Lower leg skin (tissue), 4 donors: Measurements from ENCODE around the gene CGB8. TPM values are rescaled to one million over a fixed set of nuclear protein-coding genes. Genes with fewer than 3 reads are reported as not detected.

Experiments used
- DNase-seq, 2 donors: peaks; one replicate each; pipeline ENCODE4 v3.0.0-alpha.2; 2019; ENCODE audit warnings: low spot score in 2 of 2
- H3K4me3 ChIP-seq: fragments of 200-600 bp; sonication (generic); 2 replicates; pipeline ENCODE4 v1.5.1; 2017; ENCODE audit warnings: mild to moderate bottlenecking, low read depth; ENCODE audit not compliant: poor library complexity, severe bottlenecking
- POLR2A ChIP-seq, 2 donors: fragments of 450-650 bp; IDR thresholded peaks; one replicate each; pipeline ENCODE4 v1.6.1; 2016 to 2017; ENCODE audit warnings: antibody characterized with exemption in 2 of 2, mild to moderate bottlenecking in 1 of 2, moderate library complexity in 1 of 2
- WGBS, 2 donors: methylation state at CpG; one replicate each; pipeline ENCODE4 v1.1.5; 2018; 5-methylcytosine and 5-hydroxymethylcytosine counted together
- intact Hi-C: fragments of 100-400 bp; cut with DNase I; formaldehyde crosslinking; loops from one replicate; pipeline ENCODE4 v1.15.0; 2023; ENCODE audit warnings: low total_unique reads
- total RNA-seq, 4 donors: library from RNA; depleted of rRNA; stranded (reverse); fragments of >200 nt; gene quantifications; one replicate each; pipeline ENCODE4 v1.1.0, GENCODE V29; 2016
- TF ChIP-seq, protein P1 (sequence below), 3 donors: fragments of 450-650 bp; IDR thresholded peaks; one replicate each; pipeline ENCODE4 v1.5.1; 2016; ENCODE audit warnings: antibody characterized with exemption in 3 of 3, mild to moderate bottlenecking in 3 of 3, moderate library complexity in 2 of 3

The CGB8 gene
- total RNA-seq, 4 donors from 2014 or later: not detected

DNA sequence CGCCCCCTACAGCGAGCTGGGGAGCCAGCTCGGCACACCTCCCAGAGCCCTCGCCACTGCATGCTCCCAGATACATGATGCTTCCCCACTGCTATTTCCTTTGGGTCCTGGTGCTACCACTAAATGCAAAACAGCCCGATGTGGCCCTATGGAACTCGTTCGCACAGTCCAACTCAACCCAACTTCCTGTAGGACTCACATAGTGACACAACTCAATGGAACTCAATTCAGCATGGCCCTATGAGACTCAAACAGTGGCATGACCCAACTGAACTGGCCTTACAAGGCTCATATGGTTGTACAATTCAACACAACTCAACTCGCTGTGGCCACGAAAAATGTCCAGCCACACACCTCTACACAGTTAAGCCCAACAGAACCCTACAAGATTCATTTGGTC, 20.1 kb upstream of the CGB8 start:
- no peak overlapping the region for H3K4me3 ChIP-seq
- 88 to 92% methylated on average over 9 of the region's 9 CpGs for WGBS, 2 donors
- no peak for DNase-seq
- intact Hi-C loops: no loop called here
- TF ChIP-seq, protein P1, sequence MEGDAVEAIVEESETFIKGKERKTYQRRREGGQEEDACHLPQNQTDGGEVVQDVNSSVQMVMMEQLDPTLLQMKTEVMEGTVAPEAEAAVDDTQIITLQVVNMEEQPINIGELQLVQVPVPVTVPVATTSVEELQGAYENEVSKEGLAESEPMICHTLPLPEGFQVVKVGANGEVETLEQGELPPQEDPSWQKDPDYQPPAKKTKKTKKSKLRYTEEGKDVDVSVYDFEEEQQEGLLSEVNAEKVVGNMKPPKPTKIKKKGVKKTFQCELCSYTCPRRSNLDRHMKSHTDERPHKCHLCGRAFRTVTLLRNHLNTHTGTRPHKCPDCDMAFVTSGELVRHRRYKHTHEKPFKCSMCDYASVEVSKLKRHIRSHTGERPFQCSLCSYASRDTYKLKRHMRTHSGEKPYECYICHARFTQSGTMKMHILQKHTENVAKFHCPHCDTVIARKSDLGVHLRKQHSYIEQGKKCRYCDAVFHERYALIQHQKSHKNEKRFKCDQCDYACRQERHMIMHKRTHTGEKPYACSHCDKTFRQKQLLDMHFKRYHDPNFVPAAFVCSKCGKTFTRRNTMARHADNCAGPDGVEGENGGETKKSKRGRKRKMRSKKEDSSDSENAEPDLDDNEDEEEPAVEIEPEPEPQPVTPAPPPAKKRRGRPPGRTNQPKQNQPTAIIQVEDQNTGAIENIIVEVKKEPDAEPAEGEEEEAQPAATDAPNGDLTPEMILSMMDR (IDR thresholded peaks at IDR 0.05): no peak
- TF ChIP-seq POLR2A (IDR thresholded peaks at IDR 0.05): no peak

DNA sequence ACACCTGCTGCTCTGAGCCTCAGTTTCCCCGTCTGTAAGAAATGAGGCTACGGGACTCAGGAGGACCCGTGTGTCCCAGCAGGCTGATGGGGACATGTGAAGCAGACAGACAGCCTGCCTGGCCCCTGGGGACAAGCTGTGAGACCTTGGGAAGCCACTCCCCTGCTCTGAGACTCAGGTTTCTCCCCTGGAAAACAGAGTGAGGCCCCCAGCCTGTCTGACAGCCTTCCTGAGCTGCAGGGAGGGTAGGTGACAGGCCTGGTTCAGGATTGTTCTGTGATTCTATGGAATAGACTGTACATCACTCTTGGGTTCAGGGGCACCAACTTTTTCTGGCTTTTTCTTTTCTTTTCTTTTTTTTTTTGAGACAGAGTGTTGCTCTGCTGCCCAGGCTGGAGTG, 18.6 kb upstream of the CGB8 start:
- no peak for DNase-seq
- TF ChIP-seq, protein P1 (IDR thresholded peaks at IDR 0.05): no peak
- TF ChIP-seq POLR2A (IDR thresholded peaks at IDR 0.05): no peak
- H3K4me3 ChIP-seq: no peak overlapping the region
- WGBS, 2 donors: 43 to 62% methylated on average over 3 of the region's 3 CpGs
- intact Hi-C loops: no loop called here

DNA sequence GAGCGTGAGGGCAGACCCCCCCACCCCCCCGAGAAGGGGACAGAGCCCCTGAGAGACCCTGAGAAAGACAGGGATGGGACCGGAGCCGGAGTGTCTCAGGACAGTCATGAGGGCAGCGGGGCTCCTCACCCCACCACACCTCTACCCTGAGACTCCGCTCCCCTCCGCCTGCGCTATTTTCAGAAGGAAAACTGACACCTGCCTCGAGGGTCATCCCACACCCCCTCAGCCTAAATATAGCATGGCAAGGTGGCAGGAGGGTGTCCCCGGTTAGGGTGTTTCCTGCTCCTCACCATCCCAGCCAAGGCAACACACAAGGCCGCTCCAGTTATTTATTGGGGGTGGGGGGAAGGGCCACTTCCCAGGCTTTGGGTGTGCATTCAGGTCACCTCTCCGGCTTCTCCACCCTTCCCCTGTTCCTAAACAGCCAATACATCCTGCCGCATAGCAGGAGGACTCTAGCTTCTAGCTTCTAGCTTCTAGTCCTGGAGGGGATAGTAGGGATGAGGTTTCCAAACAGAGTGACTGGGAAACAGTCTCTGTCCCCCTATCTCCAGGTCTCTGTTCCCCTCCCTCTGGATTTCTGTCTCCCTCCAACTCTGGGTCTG, 17.1 kb upstream of the CGB8 start:
- 54 to 56% methylated on average over 13 of the region's 13 CpGs for WGBS, 2 donors
- DNase-seq: no peak
- TF ChIP-seq, protein P1 (IDR thresholded peaks at IDR 0.05): no peak
- no peak for TF ChIP-seq POLR2A (IDR thresholded peaks at IDR 0.05)
- no peak overlapping the region for H3K4me3 ChIP-seq
- intact Hi-C loops: no loop called here

DNA sequence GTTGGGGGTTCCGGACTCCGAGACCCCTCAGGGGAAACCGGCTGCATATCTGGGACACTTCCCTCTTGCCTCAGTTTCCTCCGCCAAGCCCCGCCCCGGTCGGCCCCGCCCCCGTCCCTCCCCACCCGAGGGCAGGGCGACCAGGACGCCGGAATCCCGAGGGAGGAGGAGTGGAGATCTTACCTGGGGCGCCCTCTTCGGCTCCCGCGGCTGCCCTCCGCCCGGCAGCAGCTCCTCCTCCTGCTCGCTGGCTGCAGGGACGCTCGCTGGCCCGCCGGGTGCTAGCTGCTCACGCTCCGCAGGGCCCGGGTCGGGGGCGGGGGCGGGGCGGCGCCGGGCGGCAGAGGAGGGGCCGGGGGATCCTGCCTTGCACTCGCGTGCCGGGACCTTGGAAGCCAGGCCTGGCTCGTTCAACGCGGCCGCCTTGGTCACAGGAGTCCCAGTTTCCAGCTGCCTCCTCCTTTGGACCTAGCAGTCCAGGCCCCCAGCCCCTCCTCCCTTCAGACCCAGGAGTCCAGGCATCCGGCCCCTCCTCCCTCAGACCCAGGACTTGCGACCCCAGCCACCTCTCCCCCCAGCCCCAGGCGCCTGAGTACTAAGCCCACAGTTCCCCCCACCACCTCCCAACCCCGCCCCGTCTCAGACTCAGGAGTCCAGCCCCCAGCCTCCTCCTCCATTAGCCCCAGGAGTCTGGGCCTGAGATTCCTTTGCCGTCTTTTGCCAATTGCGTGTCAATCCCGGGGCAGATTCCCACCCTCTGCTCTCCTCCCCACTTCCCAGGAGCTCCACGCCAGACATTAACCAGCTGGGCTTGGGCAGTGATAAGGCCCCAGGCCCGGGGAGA, 16.1 kb upstream of the CGB8 start, which contains the start of gene NTF4:
Gene NTF4 (minus strand): TSS at position 51 of the 844 bp plus-strand sequence. CDS start 2,821 bp downstream, outside the sequence.
- WGBS, 2 donors: 5 to 9% methylated on average over 17 to 35 of the region's 53 CpGs
- DNase-seq: peak in 1 of 2 donors; percentile 89
- intact Hi-C loops: no loop called here
- no peak for TF ChIP-seq POLR2A (IDR thresholded peaks at IDR 0.05)
- no peak within 1 kb of the TSS for H3K4me3 ChIP-seq

DNA sequence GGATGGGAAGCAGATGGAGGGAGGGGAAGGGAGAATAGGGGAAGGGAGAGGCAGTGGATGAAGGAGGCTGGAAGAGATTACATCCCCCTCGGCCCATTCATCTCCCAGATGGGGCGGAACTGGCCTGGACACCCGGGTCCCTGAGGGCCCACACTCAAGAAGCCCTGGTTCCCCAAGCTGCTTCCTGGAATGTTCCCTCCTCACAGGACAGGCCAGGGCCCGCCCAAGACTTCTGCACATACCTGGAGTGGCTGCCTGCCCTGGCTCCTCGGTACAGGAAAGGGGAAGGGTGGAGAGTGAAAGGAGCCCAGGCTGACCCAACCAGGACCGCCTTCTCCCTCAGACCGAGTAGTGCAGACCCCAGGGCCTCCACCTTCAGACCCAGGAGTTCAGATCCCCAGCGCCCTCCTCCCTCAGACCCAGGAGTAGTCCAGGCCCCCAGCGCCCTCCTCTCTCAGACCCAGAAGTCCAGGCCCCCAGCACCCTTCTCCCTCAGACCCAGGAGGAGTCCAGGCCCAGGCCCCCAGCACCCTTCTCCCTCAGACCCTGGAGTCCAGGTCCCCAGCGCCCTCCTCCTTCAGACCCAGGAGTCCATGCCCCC, 15.2 kb upstream of the CGB8 start:
- TF ChIP-seq, protein P1 (IDR thresholded peaks at IDR 0.05): no peak
- no peak for TF ChIP-seq POLR2A (IDR thresholded peaks at IDR 0.05)
- no peak overlapping the region for H3K4me3 ChIP-seq
- DNase-seq: no peak
- 21 to 37% methylated on average over 8 to 10 of the region's 10 CpGs for WGBS, 2 donors
- intact Hi-C loops: no loop called here

DNA sequence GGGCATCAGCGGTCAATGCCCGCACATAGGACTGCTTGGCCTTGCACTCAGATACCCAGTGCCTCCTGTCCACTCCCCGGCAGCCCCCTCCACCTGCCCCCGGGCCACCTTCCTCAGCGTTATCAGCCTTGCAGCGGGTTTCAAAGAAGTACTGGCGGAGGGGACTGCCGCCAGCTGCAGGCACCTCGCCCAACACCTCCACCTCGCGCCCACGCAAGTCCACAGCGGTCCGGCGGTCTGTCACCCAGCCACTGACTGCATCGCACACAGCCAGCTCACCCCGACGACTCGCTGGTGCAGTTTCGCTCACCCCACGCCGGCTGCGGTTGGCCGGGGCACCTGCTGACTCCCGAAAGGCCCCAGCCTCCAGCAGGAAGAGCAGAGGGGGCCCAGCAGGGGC, 12.5 kb upstream of the CGB8 start:
- 73 to 83% methylated on average over 22 to 23 of the region's 25 CpGs for WGBS, 2 donors
- H3K4me3 ChIP-seq: no peak overlapping the region
- TF ChIP-seq, protein P1 (IDR thresholded peaks at IDR 0.05): no peak
- no peak for TF ChIP-seq POLR2A (IDR thresholded peaks at IDR 0.05)
- intact Hi-C loops: no loop called here
- no peak for DNase-seq
